ENCODE results near the gene GIPC1.
A peak's percentile ranks its signal among the peaks of the same experiment; 100 is the strongest.

- no peak for TF ChIP-seq CLOCK (CRISPR knock-in tag; IDR thresholded peaks at IDR 0.05; ENCODE audit: borderline replicate concordance)
- peak in 1 of 2 experiments; percentile 79; a peak in 2 of 4 replicates for TF ChIP-seq RCOR1 (IDR thresholded peaks at IDR 0.05; ENCODE audit: borderline replicate concordance in 1 of 2, low read depth in 2 of 2, low read length in 2 of 2)
- no peak for TF ChIP-seq MYBL2 (IDR thresholded peaks at IDR 0.05; ENCODE audit: low read depth)
- no peak for TF ChIP-seq MYBL2 (CRISPR knock-in tag; IDR thresholded peaks at IDR 0.05; ENCODE audit: borderline replicate concordance)
- TF ChIP-seq BRF1 (IDR thresholded peaks at IDR 0.05; ENCODE audit: borderline replicate concordance, extremely low read depth, insufficient read length), result no peak
- TF ChIP-seq MED1 (CRISPR knock-in tag; IDR thresholded peaks at IDR 0.05; ENCODE audit: borderline replicate concordance), result no peak
- no peak for TF ChIP-seq E2F4 (CRISPR knock-in tag; IDR thresholded peaks at IDR 0.05; ENCODE audit: low read depth)
- TF ChIP-seq HNRNPK (IDR thresholded peaks at IDR 0.05; ENCODE audit: low read depth, low read length, poor library complexity, severe bottlenecking), result no peak
- TF ChIP-seq GTF3C2 (IDR thresholded peaks at IDR 0.05; ENCODE audit: borderline replicate concordance, extremely low read depth, insufficient read length), result no peak
- no peak for TF ChIP-seq CTCF (IDR thresholded peaks at IDR 0.05 in 2 of 3, conservative IDR thresholded peaks at IDR 0.05 in 1 of 3; ENCODE audit: insufficient read depth in 2 of 3, low read depth in 1 of 3, low read length in 3 of 3)
- TF ChIP-seq KLF10 (CRISPR knock-in tag; IDR thresholded peaks at IDR 0.05), result no peak
- TF ChIP-seq E2F1 (CRISPR knock-in tag; IDR thresholded peaks at IDR 0.05), result no peak
- TF ChIP-seq POLR2H (tag; IDR thresholded peaks at IDR 0.05; ENCODE audit: low read depth), result no peak
- TF ChIP-seq CEBPB (tag; IDR thresholded peaks at IDR 0.05), result peak; percentile 67
These were observed 12.0 kb upstream of the GIPC1 start for GRCh38 chr19:14507704-14508542.

All from K562 (cell line).